GM18870 (cell line): ENCODE data around the gene ALDH4A1.
"Not testable (repeated sequence)": the region's sequence is repeated elsewhere in the genome, so short reads cannot be mapped to it uniquely, and the experiment has no call there.

ENCODE experiments used
- ATAC-seq: cut with Tn5 transposase; IDR thresholded peaks from one replicate; pipeline ENCODE4 v1.9.1; 2021; ENCODE audit warnings: moderate library complexity; ENCODE audit not compliant: unreplicated experiment

The ALDH4A1 gene

GRCh38 chr1:18861082-18861481 lies 41.3 kb downstream of the ALDH4A1 start:
- no peak for ATAC-seq

- no peak for ATAC-seq
These were observed 42.8 kb downstream of the ALDH4A1 start, which contains the start of gene TAS1R2 for GRCh38 chr1:18859560-18859959. TSS of gene TAS1R2 (minus strand) at chr1:18859660. CDS start at chr1:18859660, 0 bp downstream.

- ATAC-seq: no peak
These were observed 44.2 kb downstream of the ALDH4A1 start for GRCh38 chr1:18858070-18858688.

GRCh38 chr1:18856435-18856834 lies 45.9 kb downstream of the ALDH4A1 start:
- no peak for ATAC-seq

- ATAC-seq: no peak
These were observed 46.8 kb downstream of the ALDH4A1 start for GRCh38 chr1:18855573-18855972.

GRCh38 chr1:18854331-18855025 lies 47.9 kb downstream of the ALDH4A1 start:
- no peak for ATAC-seq

GRCh38 chr1:18852501-18852900 lies 49.9 kb downstream of the ALDH4A1 start:
- no peak for ATAC-seq

GRCh38 chr1:18849261-18849711 lies 53.1 kb downstream of the ALDH4A1 start:
- no peak for ATAC-seq

- ATAC-seq: not testable (repeated sequence)
These were observed 54.6 kb downstream of the ALDH4A1 start for GRCh38 chr1:18847723-18848122.

GRCh38 chr1:18840145-18840544 lies 62.2 kb downstream of the ALDH4A1 start:
- ATAC-seq: no peak

- ATAC-seq: no peak
These were observed 65.7 kb downstream of the ALDH4A1 start for GRCh38 chr1:18836654-18837053.

GRCh38 chr1:18832319-18832718 lies 70.0 kb downstream of the ALDH4A1 start:
- not testable (repeated sequence) for ATAC-seq

GRCh38 chr1:18831656-18832055 lies 70.7 kb downstream of the ALDH4A1 start:
- ATAC-seq: no peak

- ATAC-seq: no peak
These were observed 71.8 kb downstream of the ALDH4A1 start for GRCh38 chr1:18830596-18830995.

- ATAC-seq: no peak
These were observed 72.7 kb downstream of the ALDH4A1 start for GRCh38 chr1:18829671-18830070.

- ATAC-seq: no peak
These were observed 74.1 kb downstream of the ALDH4A1 start for GRCh38 chr1:18828224-18828623.

GRCh38 chr1:18823438-18823837 lies 78.9 kb downstream of the ALDH4A1 start:
- no peak for ATAC-seq
